Natural killer cell treated with Interleukin-12 subunit alpha and Interleukin-12 subunit beta and Interleukin-15 and Interleukin-18, amount 100 ng/mL, for 72 hours (primary cell): Measurements from ENCODE around the gene MFSD1. TPM values are rescaled to one million over a fixed set of nuclear protein-coding genes. Genes with fewer than 3 reads are reported as not detected.

Experiments used
- ATAC-seq, 2 donors: fragments of 150-1000 bp; cut with Tn5 transposase in 1 of 2; sonication (Bioruptor Pico), chemical (Tn5 transposase) in 1 of 2; 2 replicates each; pipeline ENCODE4 v1.10.0; 2021
- DNase-seq: peaks from one replicate; pipeline ENCODE4 v3.0.0; 2022; ENCODE audit warnings: low spot score
- H3K27ac Mint-ChIP-seq, 2 donors: 1 replicate in 1 of 2; 2 replicates in 1 of 2; pipeline ENCODE4 v1.8.0; 2022; ENCODE audit warnings: mixed read lengths in 2 of 2, mild to moderate bottlenecking in 1 of 2, moderate library complexity in 1 of 2
- H3K27me3 Mint-ChIP-seq, 2 donors: 1 replicate in 1 of 2; 2 replicates in 1 of 2; pipeline ENCODE4 v1.8.0; 2022; ENCODE audit warnings: mixed read lengths in 2 of 2
- H3K36me3 Mint-ChIP-seq: one replicate; pipeline ENCODE4 v1.8.0; 2022; ENCODE audit warnings: mixed read lengths
- H3K4me1 Mint-ChIP-seq, 2 donors: 1 replicate in 1 of 2; 2 replicates in 1 of 2; pipeline ENCODE4 v1.8.0; 2022; ENCODE audit warnings: low read depth in 2 of 2, mixed read lengths in 2 of 2, mild to moderate bottlenecking in 1 of 2
- H3K4me3 Mint-ChIP-seq: one replicate; pipeline ENCODE4 v1.8.0; 2022; ENCODE audit warnings: mixed read lengths
- H3K9me3 Mint-ChIP-seq: 2 replicates; pipeline ENCODE4 v1.8.0; 2022; ENCODE audit warnings: mixed read lengths
- total RNA-seq, 2 donors: library from RNA; stranded (reverse); gene quantifications; one replicate each; pipeline ENCODE4 v1.2.3, GENCODE V29; 2022

MFSD1 gene
- total RNA-seq, 2 donors from 2014 or later: 21.9 to 25.5 TPM

DNA sequence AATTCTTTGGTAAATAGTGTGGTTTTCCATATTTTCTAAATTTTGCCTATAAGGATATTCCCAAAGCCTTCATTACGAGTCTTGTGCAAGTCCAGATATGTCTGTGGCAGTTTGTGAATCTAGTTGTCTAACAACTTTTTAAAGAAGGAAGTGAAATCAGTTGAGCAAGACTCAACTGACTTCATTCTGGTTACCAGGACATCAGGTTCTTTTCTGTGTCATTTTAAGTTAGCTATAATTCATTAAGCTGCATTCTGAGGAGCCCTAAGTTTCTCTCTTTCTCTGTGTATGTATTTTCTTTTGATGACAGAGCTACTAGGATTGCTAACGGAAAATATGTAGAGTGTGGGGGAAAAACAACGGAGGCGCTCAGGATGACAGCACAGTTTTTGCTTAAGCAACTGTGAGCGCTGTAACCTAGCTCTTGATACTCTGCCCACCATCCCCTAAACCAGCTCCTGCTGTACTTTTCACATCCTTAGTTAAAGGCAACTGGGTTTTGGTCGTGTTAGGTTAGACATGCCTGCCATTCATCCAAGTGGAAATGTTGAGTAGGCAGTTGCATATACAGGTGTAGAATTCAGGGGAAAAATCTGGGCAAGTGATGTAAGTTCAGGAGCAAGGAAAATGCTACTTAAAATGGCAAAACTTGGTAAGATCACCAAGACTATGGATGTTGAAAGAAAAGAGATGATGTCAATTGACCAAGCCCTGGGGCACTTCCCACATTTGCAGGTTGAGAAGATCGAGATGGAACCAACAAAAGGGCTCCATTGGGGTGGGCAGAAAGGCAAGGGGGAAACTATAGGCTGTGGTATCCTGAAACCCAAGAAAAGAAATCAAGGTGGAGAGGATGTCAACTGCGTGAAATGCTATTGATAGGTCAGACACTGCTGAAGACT is 9.2 kb downstream of the MFSD1 start:
- no peaks in the 10 kb centered on the region for H3K9me3 Mint-ChIP-seq
- H3K36me3 Mint-ChIP-seq: peaks cover 16% of the 10 kb centered on the region
- DNase-seq: no peak
- peaks cover 4 to 6% of the 10 kb centered on the region in 2 donors for H3K4me1 Mint-ChIP-seq
- no peak overlapping the region for H3K27ac Mint-ChIP-seq
- no peak for ATAC-seq
- no peaks in the 10 kb centered on the region for H3K27me3 Mint-ChIP-seq
- H3K4me3 Mint-ChIP-seq: no peak overlapping the region

DNA sequence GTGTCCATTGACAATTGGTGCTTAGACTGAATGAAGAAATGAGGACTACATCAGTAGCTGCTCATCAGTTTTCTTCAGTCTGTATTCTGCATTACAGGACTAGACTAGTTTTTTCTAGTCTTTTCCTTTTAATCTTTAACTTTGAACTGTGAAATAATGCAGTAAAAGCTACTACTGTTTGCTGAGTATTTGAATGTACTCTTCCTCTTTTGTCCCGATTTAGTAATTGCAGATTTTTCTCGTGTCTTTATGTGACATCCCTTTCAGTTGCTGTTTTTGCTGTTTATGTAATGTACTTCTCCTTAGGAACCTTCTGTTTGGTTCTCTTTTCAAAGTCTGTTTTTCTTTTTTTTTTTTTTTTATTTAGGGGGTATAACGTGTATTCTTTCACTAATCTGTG is 17.4 kb downstream of the MFSD1 start:
- no peaks in the 10 kb centered on the region for H3K27me3 Mint-ChIP-seq

DNA sequence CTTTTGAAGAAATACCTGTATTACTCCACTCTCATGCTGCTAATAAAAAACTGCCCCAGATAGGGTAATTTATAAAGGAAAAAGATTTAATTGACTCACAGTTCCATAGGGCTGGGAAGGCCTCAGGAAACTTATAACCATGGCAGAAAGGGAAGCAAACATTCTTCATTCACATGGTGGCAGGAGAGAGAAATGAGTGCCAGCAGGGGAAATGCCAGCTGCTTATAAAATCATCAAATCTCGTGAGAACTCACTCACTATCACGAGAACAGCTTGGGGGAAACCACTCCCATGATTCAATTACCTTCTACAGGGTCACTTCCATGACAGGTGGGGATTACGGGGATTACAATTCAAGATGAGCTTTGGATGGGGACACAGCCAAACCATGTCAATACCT is 18.7 kb downstream of the MFSD1 start:
- Mint-ChIP-seq H3K4me3 (no peak overlapping the region), H3K27me3 (no peaks in the 10 kb centered on the region), H3K4me1 (no peaks in the 10 kb centered on the region), H3K9me3 (no peaks in the 10 kb centered on the region), H3K27ac (no peak overlapping the region), H3K36me3 (peaks cover 12% of the 10 kb centered on the region)
- no peak for DNase-seq
- no peak for ATAC-seq

More for the DNA sequence above, 17.4 kb downstream of the MFSD1 start:
- no peaks in the 10 kb centered on the region for H3K9me3 Mint-ChIP-seq
- H3K27ac Mint-ChIP-seq: no peak overlapping the region
- ATAC-seq (no peak), DNase-seq (no peak)
- H3K4me3 Mint-ChIP-seq: no peak overlapping the region
- H3K36me3 Mint-ChIP-seq: peaks cover 12% of the 10 kb centered on the region
- no peaks in the 10 kb centered on the region for H3K4me1 Mint-ChIP-seq

DNA sequence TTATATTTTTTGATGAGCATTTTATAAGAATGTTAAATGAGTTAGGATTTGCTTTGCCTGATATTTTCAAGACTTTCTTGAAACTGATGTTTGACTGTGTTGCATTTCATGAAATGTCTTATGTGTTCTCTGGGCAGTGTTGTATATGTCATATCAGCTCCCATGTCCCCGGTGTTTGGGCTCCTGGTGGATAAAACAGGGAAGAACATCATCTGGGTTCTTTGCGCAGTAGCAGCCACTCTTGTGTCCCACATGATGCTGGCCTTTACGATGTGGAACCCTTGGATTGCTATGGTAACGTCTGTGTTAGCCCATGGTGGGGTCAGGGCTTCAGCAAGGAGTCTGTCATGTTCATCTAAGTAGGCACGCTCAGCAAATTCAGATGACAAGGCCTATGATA is 20.0 kb downstream of the MFSD1 start:
- Mint-ChIP-seq H3K4me3 (no peak overlapping the region), H3K27ac (no peak overlapping the region), H3K4me1 (no peaks in the 10 kb centered on the region), H3K27me3 (no peaks in the 10 kb centered on the region), H3K36me3 (peaks cover 12% of the 10 kb centered on the region), H3K9me3 (no peaks in the 10 kb centered on the region)
- DNase-seq (no peak), ATAC-seq (no peak)

DNA sequence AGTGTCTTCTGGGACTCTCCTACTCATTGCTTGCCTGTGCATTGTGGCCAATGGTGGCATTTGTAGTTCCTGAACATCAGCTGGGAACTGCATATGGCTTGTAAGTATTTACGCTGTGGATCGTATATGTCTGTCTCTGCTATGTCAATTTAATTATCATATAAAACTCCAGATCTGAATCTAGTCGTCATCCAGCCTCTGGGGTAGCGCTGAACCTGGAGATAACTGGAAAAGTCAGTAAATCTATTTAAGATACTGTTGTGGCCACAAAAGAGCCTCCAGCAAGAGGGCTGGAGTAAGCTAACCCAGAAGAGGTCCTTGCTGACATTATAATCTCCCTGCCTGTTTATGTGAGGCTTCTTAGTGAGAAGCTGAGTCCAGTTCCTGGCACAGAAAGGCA is 21.6 kb downstream of the MFSD1 start:
- Mint-ChIP-seq H3K4me1 (no peaks in the 10 kb centered on the region), H3K9me3 (no peaks in the 10 kb centered on the region), H3K36me3 (peaks cover 16% of the 10 kb centered on the region), H3K27me3 (no peaks in the 10 kb centered on the region), H3K27ac (no peak overlapping the region), H3K4me3 (no peak overlapping the region)
- ATAC-seq (no peak), DNase-seq (no peak)

DNA sequence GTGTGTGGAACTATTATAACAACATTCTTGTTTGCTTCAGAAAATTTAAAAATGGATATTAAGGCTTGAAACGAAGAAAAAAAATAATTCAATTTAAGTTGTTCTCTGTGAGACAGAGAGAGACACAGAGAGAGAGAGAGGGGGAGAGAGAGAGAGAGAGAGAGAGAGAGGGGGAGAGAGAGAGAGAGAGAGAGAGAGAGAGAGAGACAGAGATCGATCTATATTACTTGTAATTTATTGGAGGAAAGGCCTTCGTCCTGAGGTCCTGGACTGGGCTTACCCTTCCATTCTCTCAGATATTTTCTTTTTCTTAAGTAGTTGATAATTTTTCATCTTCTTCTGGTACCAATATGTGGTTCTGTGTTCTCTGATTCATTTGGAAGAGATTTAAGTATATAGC is 25.9 kb downstream of the MFSD1 start:
- no peaks in the 10 kb centered on the region for H3K27me3 Mint-ChIP-seq
- no peaks in the 10 kb centered on the region for H3K9me3 Mint-ChIP-seq
- H3K4me1 Mint-ChIP-seq: no peaks in the 10 kb centered on the region
- no peak for DNase-seq
- no peak overlapping the region for H3K27ac Mint-ChIP-seq
- H3K4me3 Mint-ChIP-seq: no peak overlapping the region
- no peak for ATAC-seq
- peaks cover 18% of the 10 kb centered on the region for H3K36me3 Mint-ChIP-seq

DNA sequence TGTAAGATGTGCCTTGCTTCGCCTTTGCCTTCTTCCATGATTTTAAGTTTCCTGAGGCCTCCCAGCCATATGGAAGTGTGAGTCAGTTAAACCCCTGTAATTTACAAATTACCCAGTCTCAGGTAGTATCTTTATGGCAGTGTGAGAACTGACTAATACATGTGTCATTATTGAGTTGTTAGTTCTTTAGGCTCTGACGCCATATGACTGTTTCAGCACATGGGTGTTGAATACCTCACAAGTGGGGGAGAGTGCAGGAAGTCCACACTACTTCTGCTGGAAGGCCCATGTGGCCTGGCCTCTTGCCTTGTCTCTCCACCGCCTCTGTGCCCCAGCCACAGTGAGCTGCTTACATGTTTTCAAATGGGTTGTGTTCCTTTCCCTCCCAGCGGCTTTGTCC is 28.5 kb downstream of the MFSD1 start:
- DNase-seq (no peak), ATAC-seq (peak in 1 of 2 donors; percentile 65)
- Mint-ChIP-seq H3K27ac (no peak overlapping the region), H3K9me3 (no peaks in the 10 kb centered on the region), H3K36me3 (peaks cover 12% of the 10 kb centered on the region), H3K4me1 (no peaks in the 10 kb centered on the region), H3K27me3 (no peaks in the 10 kb centered on the region), H3K4me3 (no peak overlapping the region)

DNA sequence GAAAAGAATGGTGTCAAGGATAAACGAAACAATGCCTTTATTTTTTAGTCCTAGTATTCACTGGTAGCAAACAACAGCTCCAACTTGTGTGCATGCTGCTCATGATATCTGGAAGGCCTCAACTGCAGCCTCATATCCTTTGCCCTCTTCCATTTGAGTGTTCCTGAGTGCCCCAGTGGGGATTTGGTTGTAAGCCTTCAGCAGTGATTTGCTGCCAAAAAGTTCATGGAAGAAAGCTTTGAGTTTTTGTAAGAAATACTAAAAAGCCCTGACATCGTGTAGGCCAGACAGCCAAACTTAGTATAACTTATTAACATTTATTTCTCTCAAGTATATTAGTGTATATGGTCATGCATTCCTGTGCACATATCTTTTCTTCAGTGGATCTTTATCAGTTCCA is 30.0 kb downstream of the MFSD1 start:
- Mint-ChIP-seq H3K36me3 (peaks cover 12% of the 10 kb centered on the region), H3K27me3 (no peaks in the 10 kb centered on the region), H3K4me3 (no peak overlapping the region), H3K27ac (no peak overlapping the region), H3K9me3 (no peaks in the 10 kb centered on the region), H3K4me1 (peaks cover 3 to 4% of the 10 kb centered on the region in 2 donors)
- ATAC-seq: no peak
- no peak for DNase-seq

DNA sequence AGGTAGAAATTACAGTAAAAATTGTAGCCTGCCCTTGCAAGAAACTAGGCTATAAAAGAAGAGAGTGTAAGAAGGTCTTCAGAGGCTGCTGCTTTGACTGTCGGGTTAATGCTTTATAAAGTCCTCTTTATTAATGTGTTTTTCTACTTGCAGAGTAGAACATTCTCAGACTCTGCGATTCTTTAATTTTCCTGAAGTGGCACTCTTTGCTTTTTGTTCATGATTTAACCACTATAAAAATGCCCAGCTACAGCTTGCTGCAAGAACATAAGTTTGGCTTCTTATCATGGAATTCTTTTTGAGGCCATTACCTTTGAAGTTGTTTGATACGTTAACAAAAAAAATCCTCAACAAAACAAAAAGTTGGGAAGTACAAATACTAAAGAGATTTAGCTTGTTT is 33.8 kb downstream of the MFSD1 start:
- Mint-ChIP-seq H3K9me3 (no peaks in the 10 kb centered on the region), H3K27ac (no peak overlapping the region), H3K4me1 (peaks cover 10 to 11% of the 10 kb centered on the region in 2 donors), H3K36me3 (peaks cover 3% of the 10 kb centered on the region), H3K27me3 (no peaks in the 10 kb centered on the region), H3K4me3 (no peak overlapping the region)
- ATAC-seq (no peak), DNase-seq (no peak)

DNA sequence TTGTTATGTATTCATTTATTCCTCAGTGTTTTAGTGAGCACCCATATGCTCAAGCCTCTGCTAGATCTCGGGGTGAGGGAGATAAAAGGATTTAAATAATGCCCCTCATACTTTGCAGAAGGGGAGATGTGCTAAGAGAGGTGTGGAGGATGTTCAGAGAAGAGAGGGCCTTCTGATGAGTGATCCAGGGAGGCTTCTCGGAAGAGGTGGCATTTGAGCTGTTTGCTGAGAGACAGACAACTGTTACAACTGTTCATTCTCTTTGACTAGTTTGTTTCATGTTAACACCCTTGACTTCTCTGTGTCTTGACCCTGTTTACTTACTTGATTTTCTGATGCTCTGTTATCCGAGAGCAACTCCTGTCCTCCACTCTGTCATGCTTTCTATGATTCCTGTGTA is 34.5 kb downstream of the MFSD1 start:
- no peaks in the 10 kb centered on the region for H3K36me3 Mint-ChIP-seq
- no peaks in the 10 kb centered on the region for H3K9me3 Mint-ChIP-seq

DNA sequence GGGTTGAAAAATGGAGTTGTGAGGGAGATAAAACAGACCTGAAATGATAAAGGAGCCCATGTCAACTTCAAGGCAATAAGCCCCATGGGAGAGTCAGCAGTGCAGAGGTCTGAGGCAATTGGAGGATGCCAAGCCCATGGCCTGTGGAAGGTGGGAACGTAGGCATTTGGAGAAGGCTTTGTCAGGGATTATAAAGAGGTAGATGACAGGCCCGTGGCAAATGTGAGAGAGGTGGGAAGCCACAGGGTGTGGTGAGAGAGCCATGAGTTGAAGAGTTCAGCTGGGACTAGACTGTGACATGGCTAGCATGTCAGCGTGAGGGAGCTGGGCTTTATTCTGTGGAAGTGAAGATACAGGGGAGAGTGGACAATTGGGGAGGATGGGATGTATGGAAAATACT is 35.4 kb downstream of the MFSD1 start:
- Mint-ChIP-seq H3K9me3 (no peaks in the 10 kb centered on the region), H3K4me3 (no peak overlapping the region), H3K27ac (no peak overlapping the region), H3K27me3 (no peaks in the 10 kb centered on the region), H3K36me3 (no peaks in the 10 kb centered on the region), H3K4me1 (peaks cover 10 to 11% of the 10 kb centered on the region in 2 donors)
- DNase-seq (no peak), ATAC-seq (no peak)

More for the DNA sequence above, 34.5 kb downstream of the MFSD1 start:
- H3K4me1 Mint-ChIP-seq: peaks cover 10 to 11% of the 10 kb centered on the region in 2 donors
- H3K27ac Mint-ChIP-seq: no peak overlapping the region
- DNase-seq: no peak
- H3K4me3 Mint-ChIP-seq: no peak overlapping the region
- no peak for ATAC-seq
- no peaks in the 10 kb centered on the region for H3K27me3 Mint-ChIP-seq

DNA sequence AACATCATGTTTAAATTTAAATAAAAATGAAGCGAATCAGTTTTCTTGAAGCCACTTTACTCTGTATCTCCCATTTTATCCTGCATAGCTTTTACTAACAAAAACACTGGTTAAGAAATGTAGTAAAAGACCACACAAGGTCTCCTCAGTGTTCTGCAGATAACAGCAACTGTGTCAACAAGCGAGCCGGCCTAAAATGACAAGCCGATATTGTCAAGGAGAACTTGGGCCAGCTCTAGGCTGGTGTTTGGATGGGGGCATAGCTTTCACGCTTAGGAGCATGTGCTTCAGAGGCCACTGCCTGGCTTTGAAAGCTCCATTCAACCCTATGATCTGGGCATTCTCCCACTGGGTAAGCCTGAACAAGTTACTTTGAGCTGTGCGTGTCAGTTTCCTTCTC is 38.1 kb downstream of the MFSD1 start:
- H3K36me3 Mint-ChIP-seq: no peaks in the 10 kb centered on the region
- no peak overlapping the region for H3K27ac Mint-ChIP-seq
- DNase-seq (no peak), ATAC-seq (no peak)
- H3K9me3 Mint-ChIP-seq: no peaks in the 10 kb centered on the region
- peaks cover 10 to 11% of the 10 kb centered on the region in 2 donors for H3K4me1 Mint-ChIP-seq
- H3K27me3 Mint-ChIP-seq: no peaks in the 10 kb centered on the region
- no peak overlapping the region for H3K4me3 Mint-ChIP-seq

DNA sequence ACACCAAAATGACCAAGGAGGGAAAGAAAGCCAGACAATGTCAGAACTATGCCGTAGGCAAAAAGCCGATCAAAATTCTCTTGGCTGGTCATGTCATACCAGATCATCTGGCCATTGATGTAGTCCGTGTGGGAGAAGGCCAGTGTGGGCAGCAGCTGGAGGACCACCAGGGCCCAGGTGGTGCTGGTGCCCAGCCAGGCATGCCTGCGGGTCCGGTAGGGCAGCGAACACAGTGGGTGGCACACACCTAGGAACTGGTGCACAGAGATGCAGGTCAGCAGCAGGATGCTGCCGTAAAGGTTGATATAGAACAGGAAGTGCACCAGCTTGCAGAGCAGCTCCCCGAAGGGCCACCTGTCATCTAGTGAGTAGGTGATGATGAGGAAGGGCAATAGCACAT is 39.5 kb downstream of the MFSD1 start:
- DNase-seq: no peak
- Mint-ChIP-seq H3K27me3 (no peaks in the 10 kb centered on the region), H3K36me3 (no peaks in the 10 kb centered on the region), H3K4me1 (peaks cover 10 to 15% of the 10 kb centered on the region in 2 donors), H3K27ac (no peak overlapping the region), H3K9me3 (no peaks in the 10 kb centered on the region), H3K4me3 (no peak overlapping the region)
- ATAC-seq: peak; percentile 8 to 43

DNA sequence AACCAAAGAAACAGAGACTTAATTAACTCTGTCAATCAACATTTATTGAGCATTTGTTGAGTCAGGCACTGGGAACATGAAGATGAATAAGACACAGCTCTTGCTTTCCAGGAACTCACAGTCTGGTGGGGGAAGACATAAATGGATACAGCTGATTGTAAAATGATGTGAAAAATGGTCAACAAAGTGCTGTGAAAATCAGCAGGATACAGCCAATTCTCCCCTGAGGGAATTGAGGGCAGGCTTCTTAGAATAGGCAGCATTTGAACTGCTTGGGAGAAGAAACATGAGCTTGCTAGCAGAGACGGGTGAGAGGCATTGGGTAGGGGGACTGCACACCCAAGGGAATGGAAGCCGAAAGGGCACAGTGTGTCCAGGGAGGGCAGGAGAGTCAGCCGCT is 41.1 kb downstream of the MFSD1 start:
- no peaks in the 10 kb centered on the region for H3K27me3 Mint-ChIP-seq
- no peaks in the 10 kb centered on the region for H3K9me3 Mint-ChIP-seq
- no peak for DNase-seq
- H3K4me1 Mint-ChIP-seq: peaks cover 0 to 8% of the 10 kb centered on the region in 2 donors
- H3K36me3 Mint-ChIP-seq: no peaks in the 10 kb centered on the region
- H3K27ac Mint-ChIP-seq: no peak overlapping the region
- H3K4me3 Mint-ChIP-seq: no peak overlapping the region
- no peak for ATAC-seq
